NCI-H526 (cell line): ENCODE results near the gene PRR36.
"Not testable (repeated sequence)": the region's sequence is repeated elsewhere in the genome, so short reads cannot be mapped to it uniquely, and the experiment has no call there.

ENCODE experiments used
- DNase-seq, 2 experiments: peaks; one replicate each; lab custom pipeline; 2025; lab: John Stamatoyannopoulos, UW

Gene PRR36

DNA sequence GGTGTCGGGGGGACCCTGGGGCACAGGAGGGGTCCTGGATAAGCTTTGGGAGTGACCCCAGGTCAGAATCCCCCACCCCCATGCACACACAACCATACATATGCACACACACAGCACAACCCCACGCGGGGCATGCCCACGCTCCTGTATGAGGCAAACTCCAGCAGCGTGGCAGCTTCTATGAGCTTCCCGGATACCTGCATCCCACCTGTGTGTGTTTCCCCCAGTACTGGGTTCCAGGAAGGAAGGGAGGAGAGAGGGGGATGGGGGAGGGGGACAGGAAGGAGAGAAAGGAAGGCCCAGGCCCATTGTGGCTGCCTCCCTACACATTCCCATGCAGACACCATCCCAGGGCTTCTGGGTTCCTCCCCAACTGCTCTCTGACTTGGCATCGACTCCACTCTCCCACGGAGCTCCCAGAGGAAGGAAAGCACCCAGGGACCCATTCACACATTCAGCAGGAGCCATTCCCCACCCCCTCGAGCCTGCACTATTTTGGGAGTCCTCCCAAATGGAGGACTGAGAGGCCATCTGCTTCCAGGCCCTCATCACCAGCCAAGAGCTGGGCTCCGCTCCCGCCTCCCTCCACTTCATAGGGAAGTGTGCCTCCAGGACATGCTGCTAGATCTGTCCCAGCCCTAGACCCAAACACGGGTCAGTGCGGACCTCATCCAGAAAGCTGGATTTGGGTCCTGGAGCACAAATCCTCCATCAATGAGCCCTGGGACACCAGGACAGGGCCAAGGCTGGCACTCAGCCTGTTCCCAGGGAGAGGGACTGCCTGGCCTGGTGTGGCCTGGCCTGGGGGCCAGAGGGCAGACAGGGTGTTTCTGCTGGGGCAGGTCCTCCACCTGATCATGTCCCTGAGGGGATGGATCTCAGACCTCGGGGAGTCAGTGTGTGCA lies 13.2 kb downstream of the PRR36 start:
- DNase-seq = no peak

DNA sequence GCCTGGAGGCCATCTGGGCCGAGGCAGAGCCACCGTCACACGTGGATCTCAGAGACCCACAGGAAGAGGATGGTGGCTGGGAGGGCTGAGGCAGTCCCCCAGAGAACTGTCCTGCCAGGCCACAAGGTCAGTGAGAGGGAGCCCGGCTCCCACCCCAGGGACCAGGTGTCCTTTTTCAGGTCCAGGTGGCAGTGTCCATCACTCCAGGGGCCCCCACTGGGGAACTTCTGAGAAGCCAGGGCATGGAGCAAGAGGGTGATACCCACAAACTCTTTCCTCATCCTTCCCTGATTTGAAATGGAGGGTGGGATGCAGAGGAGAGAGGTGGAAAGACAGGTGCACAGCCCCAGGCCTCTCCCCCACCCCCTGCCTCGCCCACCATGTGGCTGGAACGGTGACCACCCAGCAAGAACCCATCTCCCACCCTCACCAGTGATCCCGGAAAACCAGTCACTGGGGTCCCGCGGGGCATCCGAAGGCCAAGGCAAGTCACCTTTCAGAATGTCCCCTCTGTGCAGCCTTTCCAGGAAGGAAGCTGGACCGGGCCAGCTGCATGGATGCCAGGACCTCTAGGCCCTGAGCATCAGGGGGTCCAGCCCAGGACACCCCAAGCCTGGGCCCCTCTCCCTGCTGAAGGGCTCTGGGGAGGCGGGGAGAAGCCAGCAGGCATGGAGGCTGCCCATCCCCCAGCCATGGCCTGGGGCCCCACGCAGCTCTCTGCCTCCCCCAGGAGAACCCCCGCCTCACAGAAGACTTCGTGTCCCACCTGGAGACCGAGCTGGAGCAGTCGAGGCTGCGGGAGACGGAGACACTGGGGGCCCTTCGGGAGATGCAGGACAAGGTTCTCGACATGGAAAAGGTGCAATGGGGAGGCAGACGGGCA lies 14.1 kb downstream of the PRR36 start:
- no peak for DNase-seq

DNA sequence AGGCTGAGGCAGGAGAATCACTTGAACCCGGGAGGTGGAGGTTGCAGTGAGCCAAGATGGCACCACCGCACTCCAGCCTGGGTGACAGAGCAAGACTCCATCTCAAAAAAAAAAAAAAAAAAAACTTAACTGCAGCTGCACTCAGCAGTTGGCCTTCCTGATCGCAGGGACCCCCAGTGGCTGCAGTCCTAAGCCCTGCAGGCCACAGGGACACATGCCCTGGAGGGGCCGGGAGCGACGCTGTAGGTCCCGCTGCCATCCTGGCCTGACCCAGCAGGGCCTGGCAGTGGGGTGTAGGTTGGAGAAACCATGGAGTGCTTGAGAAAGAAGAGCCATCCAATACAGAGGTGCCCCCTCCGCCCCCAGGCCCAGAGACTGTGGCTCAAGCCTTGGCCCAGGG lies 15.1 kb downstream of the PRR36 start:
- not testable (repeated sequence) for DNase-seq

DNA sequence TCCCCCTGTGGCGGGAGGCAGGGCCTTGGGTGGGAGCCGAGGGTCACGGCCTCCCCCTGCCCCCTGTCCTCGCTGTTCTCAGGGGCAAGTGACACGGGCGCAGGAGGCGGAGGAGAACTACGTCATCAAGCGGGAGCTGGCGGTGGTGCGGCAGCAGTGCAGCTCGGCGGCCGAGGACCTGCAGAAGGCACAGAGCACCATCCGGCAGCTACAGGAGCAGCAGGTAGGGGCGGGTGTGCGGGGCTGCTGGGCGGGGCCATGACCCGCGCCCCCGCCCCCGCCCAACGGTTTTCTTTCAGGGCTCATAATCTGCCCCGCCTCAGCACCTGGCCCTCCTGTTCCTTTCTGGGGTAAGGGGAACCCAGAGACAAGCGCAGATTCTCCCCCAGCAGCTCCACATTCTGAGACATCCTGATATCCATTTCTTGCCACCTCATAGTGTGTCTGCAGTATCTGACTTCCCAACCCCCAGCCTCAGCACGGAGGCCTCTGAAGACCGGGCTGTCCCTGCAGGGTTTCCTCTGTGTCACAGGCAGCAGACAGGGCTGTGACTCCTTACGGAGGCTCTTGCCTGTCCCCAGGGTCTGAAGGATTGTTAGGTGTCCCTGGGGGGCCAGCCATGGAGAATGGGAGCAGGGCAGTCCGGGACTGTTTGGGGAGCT lies 15.9 kb downstream of the PRR36 start:
- DNase-seq = peak in 1 of 2 experiments; percentile 73

DNA sequence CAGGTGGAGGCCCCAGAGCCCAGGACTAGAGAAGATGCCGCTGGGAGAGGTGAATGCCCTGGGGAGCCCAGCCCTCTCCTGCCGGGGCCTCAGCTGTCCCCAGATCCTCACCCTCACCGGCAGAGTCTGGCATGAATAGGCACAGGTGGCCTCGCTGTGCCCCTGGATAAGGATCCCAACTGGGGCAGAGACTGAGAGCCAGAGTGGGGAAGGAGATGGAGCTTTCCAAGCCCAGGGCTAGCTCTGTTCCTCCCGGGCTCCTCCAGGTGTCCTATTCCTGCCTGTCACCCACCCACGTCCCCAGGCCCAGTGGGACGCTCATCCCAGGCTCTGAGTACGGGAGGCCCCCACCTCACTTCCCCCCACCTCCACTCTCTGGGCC lies 16.5 kb downstream of the PRR36 start:
- peak in 1 of 2 experiments; percentile 38 for DNase-seq

DNA sequence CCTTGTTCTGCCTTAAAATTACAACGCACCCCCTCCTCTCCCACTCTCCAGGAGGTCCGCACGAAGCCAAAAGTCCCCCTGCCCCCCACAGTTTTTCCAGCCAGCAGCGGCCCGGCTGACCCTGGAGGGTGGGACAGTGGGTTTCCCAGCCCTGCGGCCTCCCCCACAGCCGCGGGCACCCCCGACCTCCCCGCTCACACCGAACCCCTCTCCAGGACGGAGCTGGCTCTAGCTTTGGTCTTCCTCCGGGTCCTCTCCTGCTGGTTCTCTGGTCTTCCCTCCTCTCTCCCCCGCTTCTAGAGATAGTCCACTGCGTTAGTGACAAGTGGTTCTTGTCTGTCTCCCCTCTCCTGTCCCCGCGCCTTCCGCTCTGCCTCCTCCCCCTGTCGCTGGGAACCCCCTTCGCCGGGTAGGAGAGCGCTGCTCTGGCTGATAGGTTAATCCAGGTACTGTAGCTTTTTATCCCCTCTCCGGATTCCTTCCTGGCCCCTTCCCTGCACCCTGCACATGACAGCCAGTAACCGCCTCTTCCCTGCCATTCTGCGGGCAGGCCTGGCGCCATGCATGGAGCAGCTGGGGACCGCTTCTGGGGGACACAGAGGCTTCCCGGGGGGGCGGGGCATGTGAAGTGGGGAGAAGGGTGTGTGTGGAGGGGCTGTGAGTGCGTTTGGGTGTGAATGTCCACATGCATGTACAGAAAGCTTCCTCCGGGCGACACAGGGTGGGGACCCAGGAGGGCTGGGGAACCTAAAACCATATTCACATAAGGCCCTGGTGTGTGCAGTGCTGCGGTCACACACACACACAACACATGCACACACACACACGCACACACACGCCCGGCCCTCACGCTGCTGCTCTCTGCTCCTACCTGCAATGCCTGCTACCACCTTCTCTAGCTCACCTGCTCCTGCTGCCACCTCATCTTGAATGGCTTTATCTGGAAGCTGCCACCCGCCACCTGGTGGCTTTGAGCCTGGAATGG lies 17.2 kb downstream of the PRR36 start:
- no peak for DNase-seq

DNA sequence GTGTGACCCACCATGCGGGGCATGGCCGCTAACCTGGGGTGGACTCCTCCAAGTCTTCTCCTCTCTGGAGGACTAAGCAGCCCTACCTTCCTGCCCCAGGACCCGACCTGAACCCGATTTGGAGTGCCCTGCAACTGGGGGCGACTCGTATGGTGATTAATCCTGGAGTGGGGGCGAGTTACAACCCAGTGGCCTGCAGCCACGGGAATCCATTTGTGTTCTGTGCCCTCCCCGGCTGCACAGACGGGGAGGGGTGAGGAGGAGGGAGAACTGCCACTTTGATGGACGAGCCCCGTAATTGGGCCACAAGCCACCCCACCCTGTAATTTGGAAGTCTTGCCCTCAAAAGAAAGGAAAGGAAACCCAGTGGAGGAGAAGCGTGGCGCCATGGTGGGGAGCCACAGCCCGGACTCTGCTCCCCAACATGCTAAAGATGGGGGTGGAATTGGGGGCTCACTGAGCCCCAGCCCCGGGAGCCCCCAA lies 18.0 kb downstream of the PRR36 start:
- no peak for DNase-seq

DNA sequence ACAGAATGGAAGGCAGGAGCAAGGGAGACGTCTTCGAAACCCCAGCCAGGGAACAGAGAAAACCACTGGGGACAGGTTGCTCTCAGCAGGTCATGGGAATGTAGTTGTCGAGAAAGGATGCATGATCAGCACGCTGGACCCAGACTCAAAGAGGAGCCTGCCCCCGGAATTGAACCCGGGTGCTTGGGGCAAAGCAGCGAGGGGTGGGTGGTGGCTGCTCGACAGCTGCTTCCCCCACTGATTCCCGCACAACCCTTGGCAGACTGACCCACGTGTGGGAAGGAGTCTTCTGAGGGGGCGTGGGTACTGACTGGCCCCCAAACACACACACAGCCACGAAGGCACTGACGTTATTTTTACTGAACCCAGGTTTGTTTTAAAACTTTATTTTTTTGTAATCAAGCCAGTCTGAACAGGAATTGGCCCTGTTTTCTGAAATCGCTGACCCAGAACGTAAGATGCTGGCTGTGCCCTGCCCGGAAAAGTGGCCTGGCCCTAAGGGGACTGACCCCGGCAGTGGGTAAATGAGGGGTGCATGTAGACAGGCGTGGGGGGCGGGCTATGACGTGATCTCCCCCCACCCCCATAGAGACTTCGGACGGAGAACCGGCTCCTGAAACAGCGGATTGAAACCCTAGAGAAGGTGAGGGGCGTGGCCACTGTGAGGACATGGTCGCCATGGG lies 18.6 kb downstream of the PRR36 start:
- DNase-seq = no peak

DNA sequence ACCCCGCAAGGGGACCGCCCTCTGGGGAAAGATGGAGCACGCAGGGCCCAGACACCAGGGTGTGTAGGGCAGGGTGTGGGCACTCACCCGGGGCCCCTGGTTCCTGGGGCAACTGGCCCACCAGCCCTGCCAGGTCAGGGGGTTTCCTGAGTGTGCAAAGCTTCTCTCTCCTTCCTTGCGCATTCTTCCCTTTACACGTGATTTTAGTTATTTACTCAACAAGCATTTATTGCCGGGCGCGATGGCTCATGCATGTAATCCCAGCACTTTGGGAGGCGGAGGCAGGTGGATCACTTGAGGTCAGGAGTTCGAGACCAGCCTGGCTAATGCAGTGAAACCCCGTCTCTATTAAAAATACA lies 20.4 kb downstream of the PRR36 start:
- DNase-seq = no peak

DNA sequence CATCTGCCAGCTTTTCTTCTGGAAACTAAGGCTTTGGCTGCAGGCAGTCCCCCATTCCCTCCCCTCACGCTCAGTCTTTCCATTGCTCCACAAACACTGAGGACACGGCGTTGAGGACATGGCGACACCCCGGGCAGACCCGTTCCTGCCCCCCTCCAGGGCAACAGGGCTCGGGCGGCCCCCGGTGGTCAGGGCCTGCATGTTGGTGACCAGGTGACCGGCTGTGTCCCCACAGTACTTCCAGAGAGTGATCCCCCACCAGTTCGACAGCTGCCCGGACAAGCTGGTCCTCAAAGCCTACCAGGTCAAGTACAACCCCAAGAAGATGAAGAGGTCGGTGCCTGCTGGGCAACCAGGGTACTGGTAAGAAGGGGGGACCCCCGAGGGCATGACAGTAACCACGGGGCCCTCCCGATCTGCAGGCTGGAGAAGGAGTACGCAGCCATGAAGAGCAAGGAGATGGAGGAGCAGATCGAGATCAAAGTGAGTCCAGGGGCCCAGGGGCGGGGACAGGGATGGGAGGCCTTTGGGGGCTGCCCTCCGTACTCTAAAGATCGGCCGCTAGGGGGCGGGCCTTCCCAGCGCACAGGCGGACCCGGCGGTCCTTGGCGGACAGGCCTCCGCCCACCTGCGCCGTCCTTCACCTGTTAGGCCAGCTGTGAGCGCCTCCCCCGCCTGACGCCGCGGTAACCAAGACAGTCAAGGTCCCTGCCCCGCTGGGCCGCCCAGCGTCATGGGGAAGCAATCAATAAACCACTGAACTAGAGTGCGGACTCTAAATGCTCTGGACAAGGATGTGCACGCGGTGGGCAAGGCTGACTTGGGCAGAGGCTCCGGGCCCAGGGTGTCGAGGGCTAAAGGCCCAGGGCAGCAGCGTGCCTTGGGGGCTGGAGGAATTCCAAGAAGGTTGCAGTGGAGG lies 21.1 kb downstream of the PRR36 start:
- DNase-seq = peak; percentile 61 to 89

DNA sequence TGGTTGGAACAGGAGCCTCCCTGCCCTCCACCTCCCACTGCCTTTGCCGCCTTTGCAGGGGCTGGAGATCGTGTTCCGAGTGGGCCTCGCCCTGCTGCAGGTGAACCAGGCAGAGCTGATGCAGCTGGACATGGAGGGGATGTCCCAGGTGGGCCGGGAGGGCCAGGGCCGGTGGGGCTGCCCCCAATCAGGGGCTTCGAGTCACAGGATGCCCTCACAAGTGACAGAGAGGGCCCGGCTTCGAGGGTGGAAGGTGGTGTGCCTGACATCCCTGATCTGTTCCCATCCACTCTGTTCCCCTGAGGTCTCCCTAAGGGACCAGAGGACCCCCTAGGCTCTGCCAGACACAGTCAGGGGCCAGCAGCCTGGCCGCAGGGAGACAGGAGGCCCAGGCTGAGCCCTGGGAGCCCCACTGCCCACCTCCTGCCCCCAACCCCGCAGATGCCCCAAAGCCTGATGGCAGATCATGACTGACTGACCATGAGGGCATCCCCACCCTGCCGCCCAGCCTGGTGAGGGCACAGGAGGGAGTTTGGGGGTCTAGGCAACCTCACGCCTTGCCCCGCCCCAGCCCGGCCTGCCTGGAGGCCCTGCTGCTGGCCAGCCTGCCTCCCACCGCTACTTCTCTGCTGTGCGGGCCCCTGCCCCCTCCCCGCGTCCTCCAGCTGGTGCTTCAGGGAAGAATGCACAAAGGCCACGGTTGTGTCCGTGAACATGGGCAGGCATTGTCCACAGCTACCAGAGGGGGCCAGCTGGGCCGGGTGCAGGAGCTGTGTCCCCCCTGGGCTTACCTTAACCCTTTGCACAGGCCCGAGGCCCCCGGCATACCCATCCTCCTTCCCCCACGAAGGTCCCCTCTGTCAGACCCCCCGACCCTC lies 22.3 kb downstream of the PRR36 start:
- DNase-seq = no peak

DNA sequence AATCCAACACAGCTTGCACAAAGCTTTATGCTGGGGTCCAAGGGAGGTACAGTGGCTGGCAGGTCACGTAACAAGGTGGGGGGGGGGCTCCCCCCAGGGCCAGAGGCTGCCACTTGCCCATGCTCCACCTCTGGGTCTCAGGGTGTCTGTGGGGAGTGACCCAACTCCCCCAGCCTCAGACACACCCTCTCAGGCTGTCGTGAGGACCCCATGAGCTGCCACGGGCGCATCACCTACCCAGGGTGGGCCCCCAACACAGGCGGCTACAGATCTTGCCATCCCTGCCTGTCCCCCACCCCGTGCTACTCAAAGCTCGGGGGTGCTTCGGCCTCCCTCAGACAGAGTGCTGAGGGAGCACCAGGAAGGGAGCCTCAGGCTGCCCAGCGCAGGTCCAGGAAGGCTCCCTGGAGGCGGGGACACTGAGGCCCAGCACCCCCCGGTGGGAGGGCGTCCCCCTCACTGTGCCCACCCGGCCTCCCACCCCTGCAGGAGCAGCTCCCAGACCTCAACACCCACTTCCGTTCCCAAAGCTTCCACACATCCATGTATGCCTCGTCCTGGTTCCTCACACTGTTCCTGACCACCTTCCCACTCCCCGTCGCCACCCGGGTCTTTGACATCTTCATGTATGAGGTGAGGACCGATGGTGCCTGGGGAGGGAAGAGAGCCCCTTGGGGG lies 23.1 kb downstream of the PRR36 start:
- DNase-seq = no peak

DNA sequence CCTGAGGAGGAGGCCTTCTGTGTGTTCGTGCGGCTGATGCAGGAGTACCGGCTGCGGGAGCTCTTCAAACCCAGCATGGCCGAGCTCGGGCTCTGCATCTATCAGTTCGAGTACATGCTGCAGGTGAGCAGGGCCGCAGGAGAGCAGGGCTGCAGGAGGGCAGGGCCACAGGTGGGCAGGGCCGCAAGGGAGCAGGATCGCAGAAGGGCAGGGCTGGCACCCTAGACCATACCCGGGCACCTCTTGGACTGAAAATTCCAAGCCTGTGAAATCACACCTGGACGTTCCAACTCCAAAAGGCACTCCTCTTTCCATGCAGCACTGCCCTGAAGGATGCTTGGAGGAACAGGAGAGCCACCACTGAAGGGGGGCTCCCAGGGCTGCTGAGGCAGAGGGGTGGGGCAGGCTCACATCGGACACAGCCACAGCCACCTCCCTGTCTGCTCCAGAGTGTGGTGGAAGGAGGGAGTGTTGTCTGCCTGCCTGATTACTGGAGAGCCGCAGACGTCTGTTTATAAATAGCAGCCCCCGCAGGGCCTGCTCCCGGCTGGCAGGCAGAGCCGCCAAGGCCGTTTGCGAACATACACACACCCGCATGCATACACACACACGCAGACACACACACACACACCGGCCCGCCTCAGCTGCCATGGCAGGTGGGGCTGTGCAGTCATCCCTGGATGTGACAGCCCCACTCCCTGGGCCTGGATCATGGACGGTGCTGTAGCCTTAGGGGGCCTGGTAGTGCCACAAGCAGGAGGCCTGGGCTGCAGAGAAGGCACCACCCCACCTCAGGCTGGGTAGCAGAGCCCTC lies 24.0 kb downstream of the PRR36 start:
- no peak for DNase-seq

DNA sequence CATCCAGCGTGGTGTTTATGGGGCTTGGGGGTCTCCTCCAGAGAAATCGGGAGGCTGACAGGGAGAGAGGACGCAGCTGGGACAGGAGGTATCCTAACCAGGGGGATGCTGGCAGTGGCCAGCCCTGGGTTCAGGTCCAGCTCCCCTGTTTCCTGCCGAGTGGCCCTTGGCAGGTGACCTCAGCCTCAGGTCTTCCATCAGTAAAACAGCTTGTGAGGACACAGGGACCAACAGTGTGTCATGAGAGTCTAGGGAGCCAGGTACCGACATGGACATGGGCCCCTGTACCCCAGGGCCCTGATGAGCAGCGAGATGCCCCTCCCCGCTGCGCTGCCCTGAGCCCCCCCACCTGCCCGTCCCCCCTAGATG lies 24.6 kb downstream of the PRR36 start:
- DNase-seq = no peak

DNA sequence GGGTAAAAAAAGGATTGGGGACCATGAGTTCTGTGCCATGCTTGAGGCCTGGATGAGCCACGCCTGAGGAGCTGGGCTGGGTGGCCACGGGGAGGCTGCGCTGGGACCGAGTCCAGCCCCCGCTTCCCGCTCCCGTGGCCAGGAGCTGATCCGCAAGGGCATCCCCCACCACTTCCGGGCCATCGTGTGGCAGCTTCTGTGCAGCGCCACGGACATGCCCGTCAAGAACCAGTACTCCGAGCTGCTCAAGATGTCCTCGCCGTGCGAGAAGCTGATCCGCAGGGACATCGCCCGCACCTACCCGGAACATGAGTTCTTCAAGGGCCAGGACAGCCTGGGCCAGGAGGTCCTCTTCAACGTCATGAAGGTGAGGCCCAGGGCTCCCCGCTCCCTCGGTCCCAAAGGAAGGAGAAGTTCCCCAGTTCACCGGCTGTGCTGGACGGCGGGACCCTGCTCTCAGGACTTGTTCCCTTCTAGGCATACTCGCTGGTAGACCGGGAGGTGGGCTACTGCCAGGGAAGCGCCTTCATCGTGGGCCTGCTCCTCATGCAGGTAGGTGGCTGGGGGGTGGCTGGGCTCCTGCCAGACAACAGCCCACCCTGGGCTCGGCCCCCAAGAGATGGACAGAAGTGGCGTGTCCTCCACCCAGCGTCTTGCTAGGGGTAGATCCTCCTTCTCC lies 25.3 kb downstream of the PRR36 start:
- DNase-seq = no peak

DNA sequence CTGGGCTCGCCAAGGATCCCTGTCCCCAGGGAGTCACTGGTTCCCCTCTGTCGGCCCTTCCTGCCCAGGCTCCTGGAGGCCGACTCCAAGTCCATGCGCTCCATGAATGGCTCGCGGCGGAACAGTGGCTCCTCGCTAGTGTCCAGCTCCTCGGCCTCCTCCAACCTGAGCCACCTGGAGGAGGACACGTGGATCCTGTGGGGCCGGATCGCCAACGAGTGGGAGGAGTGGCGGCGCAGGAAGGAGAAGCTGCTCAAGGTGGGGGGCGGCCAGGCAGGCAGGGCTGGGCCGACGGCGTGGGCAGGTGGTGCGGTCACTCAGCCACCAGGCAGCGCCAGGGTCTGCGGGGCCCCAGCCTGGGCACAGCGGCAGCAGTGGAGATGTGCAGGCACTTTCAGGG lies 26.5 kb downstream of the PRR36 start:
- DNase-seq = no peak
